Pancreas (tissue), 10 donors: ENCODE results near the gene RASA1. TPM values are rescaled to one million over a fixed set of nuclear protein-coding genes. Genes with fewer than 3 reads are reported as not detected.

Experiments
- ATAC-seq, 4 donors: fragments of 200-7000 bp; cut with Tn5 transposase; one replicate each; pipeline versions ENCODE4 v1.8.0 to v1.9.1; 2020; ENCODE audit warnings: mild to moderate bottlenecking in 4 of 4, moderate library complexity in 4 of 4
- DNase-seq, 6 donors: peaks; one replicate each; pipeline ENCODE4 v3.0.0-alpha.2; 2020
- FAIRE-seq: peaks from 2 replicates; lab custom pipeline; 2012; peaks lifted over from hg19 to GRCh38; lab: Jason Lieb, UNC
- H3K27ac ChIP-seq, 4 donors: fragments of 200-600 bp; sonication (generic); 1 replicate in 3 of 4; 2 replicates in 1 of 4; pipeline versions ENCODE4 v1.5.0 to v1.8.0; 2020
- H3K27me3 ChIP-seq, 4 donors: fragments of 200-600 bp; one replicate each; pipeline ENCODE4 v1.8.0; 2021
- H3K36me3 ChIP-seq, 3 donors: fragments of 200-600 bp; sonication (generic) in 1 of 3; one replicate each; pipeline versions ENCODE4 v1.5.0 to v1.8.0; 2020 to 2021
- H3K4me1 ChIP-seq, 3 donors: fragments of 200-600 bp; one replicate each; pipeline ENCODE4 v1.8.0; 2021
- H3K4me3 ChIP-seq, 4 donors: fragments of 200-600 bp; sonication (generic) in 2 of 4; one replicate each; pipeline versions ENCODE4 v1.5.0 to v1.8.0; 2020 to 2021
- H3K9me3 ChIP-seq, 4 donors: fragments of 200-600 bp; one replicate each; pipeline ENCODE4 v1.8.0; 2021
- CTCF ChIP-seq, 4 donors: fragments of 200-600 bp; sonication (generic) in 3 of 4; IDR thresholded peaks; one replicate each; pipeline versions ENCODE4 v1.5.0 to v1.8.0; 2021; ENCODE audit warnings: antibody characterized with exemption in 4 of 4
- WGBS, 2 donors: extraction: QIAGEN DNeasy Blood & Tissue Kit; methylation state at CpG; one replicate each; pipeline ENCODE4 v1.1.7; 2013; 5-methylcytosine and 5-hydroxymethylcytosine counted together
- intact Hi-C, 3 donors: fragments of 100-400 bp; cut with DNase I; formaldehyde crosslinking; loops; one replicate each; pipeline versions ENCODE4 v1.11.1 to v1.14.2; 2022
- polyA plus RNA-seq, 2 donors: library from polyadenylated mRNA; stranded (reverse); fragments of 200-250 nt; gene quantifications; one replicate each; pipeline ENCODE4 v1.2.3, GENCODE V29; 2013
- total RNA-seq, 6 donors: library from RNA; stranded (reverse); fragmentation: NEBNext Ultra II Directional in 4 of 6; extraction: Animal tissue kit (Norgen Biotek cat#: 25700) in 4 of 6; gene quantifications; one replicate each; pipeline versions ENCODE4 v1.2.1 to v1.2.4, GENCODE V29; 2021 to 2023
- donor health status: healthy with polysubstance abuse.
- donor health status: DM: no; HTN: no; CAD: no; lungs with moderate emphysema.
- donor health status: DM: no; HTN: no; CAD: no.
- donor health status: control.
- donor health status: control.
- donor health status: Bipolar disorder and iron deficiency.
- donor health status: DM: yes; HTN: yes; CAD: no.
- donor health status: DM: no; HTN: no; CAD: no.
- donor health status: DM: no; HTN: no; CAD: no.
- donor health status: DM: yes; HTN: yes; CAD: no.

The RASA1 gene
- total RNA-seq, result 10 to 100 TPM in 3 of 6 donors, 1 to 10 TPM in 3; 7.4 to 17.7 (median 9.9) TPM
- polyA plus RNA-seq, result 10 to 100 TPM in 1 of 2 donors, 1 to 10 TPM in 1; 5.2 to 11.4 TPM

GRCh38 chr5:87267574-87268125 is at the start of gene RASA1:
Gene RASA1, plus strand, starts transcription at chr5:87267883. Its CDS starts 569 bp downstream, at chr5:87268452.
- Histone ChIP-seq H3K27me3 (no peaks in the 10 kb centered on the region), H3K27ac (peak within 1 kb of the TSS; percentile 82 to 95 (median 92)), H3K4me1 (peaks cover 0 to 8% (median 6%) of the 10 kb centered on the region in 3 donors), H3K9me3 (no peaks in the 10 kb centered on the region), H3K36me3 (no peaks in the 10 kb centered on the region), H3K4me3 (peak within 1 kb of the TSS; percentile 87 to 97 (median 90))
- ATAC-seq (peak; percentile 92 to 97 (median 95)), DNase-seq (peak; percentile 91 to 98 (median 95)), FAIRE-seq (no peak)
- WGBS, 2 donors, result 1% methylated on average over 39 to 46 of the region's 46 CpGs
- intact Hi-C loops, result no loop called here
- no peak for TF ChIP-seq CTCF (IDR thresholded peaks at IDR 0.05)

- Histone ChIP-seq H3K27me3 (no peaks in the 10 kb centered on the region), H3K27ac (no peak overlapping the region), H3K4me3 (no peak overlapping the region), H3K4me1 (no peaks in the 10 kb centered on the region), H3K36me3 (no peaks in the 10 kb centered on the region), H3K9me3 (no peaks in the 10 kb centered on the region)
- intact Hi-C loops, result no loop called here
- TF ChIP-seq CTCF (IDR thresholded peaks at IDR 0.05), result no peak
- FAIRE-seq (no peak), DNase-seq (no peak), ATAC-seq (no peak)
- WGBS, 2 donors, result 88 to 94% methylated on average over 2 of the region's 2 CpGs
Measured at GRCh38 chr5:87229780-87230179, 37.9 kb upstream of the RASA1 start.

DNA sequence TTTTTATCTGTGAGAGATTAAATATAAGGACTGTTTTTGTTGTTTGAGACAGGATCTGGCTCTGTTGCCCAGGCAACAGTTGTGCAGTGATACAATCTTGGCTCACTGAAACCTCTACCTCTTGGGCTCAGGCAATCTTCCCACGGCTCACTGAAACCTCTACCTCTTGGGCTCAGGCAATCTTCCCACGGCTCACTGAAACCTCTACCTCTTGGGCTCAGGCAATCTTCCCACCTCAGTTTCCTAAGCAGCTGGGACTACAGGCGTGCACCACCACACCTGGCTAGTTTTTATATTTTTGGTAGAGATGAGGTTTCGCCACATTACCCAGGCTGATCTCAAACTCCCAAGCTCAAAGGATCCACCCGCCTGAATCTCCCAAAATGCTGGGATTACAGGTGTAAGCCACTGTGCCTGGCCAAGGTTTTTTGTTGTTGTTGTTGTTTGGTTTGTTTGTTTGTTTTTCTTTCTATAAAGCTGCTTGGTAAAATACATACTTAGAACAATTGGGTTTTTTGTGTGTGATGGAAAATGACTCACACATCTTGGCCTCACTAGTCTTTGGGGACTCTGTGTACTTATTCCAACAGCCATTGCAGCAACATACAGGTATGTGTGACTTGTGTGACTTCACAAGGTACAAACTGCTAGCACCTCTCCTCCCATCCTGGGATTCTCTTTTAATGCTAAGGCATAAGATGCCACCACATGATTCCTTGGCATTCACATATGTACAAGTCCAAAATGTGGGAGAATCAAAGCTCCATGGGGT is 36.5 kb upstream of the RASA1 start:
- no peaks in the 10 kb centered on the region for H3K36me3 ChIP-seq
- H3K9me3 ChIP-seq, result no peaks in the 10 kb centered on the region
- 62 to 68% methylated on average over 5 of the region's 5 CpGs for WGBS, 2 donors
- H3K27ac ChIP-seq, result no peak overlapping the region
- no peaks in the 10 kb centered on the region for H3K27me3 ChIP-seq
- no peak for TF ChIP-seq CTCF (IDR thresholded peaks at IDR 0.05)
- intact Hi-C loops, result no loop called here
- FAIRE-seq (no peak), DNase-seq (no peak), ATAC-seq (no peak)
- no peaks in the 10 kb centered on the region for H3K4me1 ChIP-seq
- no peak overlapping the region for H3K4me3 ChIP-seq

- ATAC-seq, result no peak
- no peaks in the 10 kb centered on the region for H3K9me3 ChIP-seq
- H3K27ac ChIP-seq, result no peak overlapping the region
- no peak for TF ChIP-seq CTCF (IDR thresholded peaks at IDR 0.05)
- no peaks in the 10 kb centered on the region for H3K4me1 ChIP-seq
- intact Hi-C loops, result no loop called here
- no peaks in the 10 kb centered on the region for H3K36me3 ChIP-seq
- no peaks in the 10 kb centered on the region for H3K27me3 ChIP-seq
- WGBS, 2 donors, result 76 to 87% methylated on average over 2 of the region's 2 CpGs
- H3K4me3 ChIP-seq, result no peak overlapping the region
- no peak for DNase-seq
- no peak for FAIRE-seq
Measured at GRCh38 chr5:87233143-87233542, 34.5 kb upstream of the RASA1 start.

- H3K4me1 ChIP-seq, result peaks cover 0 to 4% (median 0%) of the 10 kb centered on the region in 3 donors
- DNase-seq, result no peak
- H3K27me3 ChIP-seq, result no peaks in the 10 kb centered on the region
- intact Hi-C loops, result no loop called here
- H3K4me3 ChIP-seq, result no peak overlapping the region
- no peak for ATAC-seq
- TF ChIP-seq CTCF (IDR thresholded peaks at IDR 0.05), result no peak
- no peak for FAIRE-seq
- H3K27ac ChIP-seq, result no peak overlapping the region
- H3K36me3 ChIP-seq, result no peaks in the 10 kb centered on the region
- 56 to 80% methylated on average over 2 of the region's 2 CpGs for WGBS, 2 donors
- no peaks in the 10 kb centered on the region for H3K9me3 ChIP-seq
Measured at GRCh38 chr5:87241555-87241954, 26.1 kb upstream of the RASA1 start.
